LNCAP (cell line): Measurements from ENCODE around the gene SHROOM4.

Experiments
- TF ChIP-seq, protein P1 (sequence below): fragments of 450-650 bp; IDR thresholded peaks from 2 replicates; pipeline ENCODE4 v1.5.1; 2017; ENCODE audit warnings: mild to moderate bottlenecking

SHROOM4 gene

DNA sequence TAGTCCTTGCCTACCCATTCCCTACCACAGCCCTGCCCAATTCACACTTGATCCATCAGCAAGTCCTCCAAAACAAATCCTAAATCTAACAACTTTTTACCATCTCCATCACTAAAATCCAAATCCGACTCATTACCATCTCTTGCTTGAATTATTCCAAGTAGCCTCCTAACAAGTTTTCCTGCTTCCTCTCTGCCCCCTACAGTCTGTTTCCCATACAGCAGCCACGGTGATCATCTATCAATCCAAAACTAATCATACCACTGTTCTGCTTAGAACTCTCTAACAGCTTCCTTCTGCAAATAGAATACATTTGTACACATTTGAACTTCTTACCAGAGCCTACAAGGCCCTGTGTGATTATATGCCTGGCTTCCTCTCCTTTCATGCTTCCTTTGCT, 133.0 kb downstream of the SHROOM4 start:
- TF ChIP-seq, protein P1, sequence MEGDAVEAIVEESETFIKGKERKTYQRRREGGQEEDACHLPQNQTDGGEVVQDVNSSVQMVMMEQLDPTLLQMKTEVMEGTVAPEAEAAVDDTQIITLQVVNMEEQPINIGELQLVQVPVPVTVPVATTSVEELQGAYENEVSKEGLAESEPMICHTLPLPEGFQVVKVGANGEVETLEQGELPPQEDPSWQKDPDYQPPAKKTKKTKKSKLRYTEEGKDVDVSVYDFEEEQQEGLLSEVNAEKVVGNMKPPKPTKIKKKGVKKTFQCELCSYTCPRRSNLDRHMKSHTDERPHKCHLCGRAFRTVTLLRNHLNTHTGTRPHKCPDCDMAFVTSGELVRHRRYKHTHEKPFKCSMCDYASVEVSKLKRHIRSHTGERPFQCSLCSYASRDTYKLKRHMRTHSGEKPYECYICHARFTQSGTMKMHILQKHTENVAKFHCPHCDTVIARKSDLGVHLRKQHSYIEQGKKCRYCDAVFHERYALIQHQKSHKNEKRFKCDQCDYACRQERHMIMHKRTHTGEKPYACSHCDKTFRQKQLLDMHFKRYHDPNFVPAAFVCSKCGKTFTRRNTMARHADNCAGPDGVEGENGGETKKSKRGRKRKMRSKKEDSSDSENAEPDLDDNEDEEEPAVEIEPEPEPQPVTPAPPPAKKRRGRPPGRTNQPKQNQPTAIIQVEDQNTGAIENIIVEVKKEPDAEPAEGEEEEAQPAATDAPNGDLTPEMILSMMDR: peak; percentile 42

DNA sequence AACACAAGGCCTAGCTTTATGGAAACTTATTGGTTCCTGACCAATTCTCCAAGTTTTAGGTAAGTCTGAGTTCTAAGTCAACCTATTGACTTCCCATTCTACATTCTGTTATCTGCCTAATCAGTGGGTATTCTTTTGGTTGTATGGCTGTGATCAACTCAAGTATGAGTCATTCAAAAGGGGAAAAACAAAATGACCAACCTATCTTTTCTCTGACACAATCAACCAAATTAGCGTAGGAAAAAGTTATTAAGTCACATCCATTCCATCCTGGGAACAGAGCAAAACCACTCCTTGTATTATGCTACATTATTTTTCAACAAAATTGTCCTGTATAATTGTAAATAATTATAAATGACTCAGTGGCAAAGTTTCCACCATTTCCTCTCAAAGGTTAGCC, 136.2 kb downstream of the SHROOM4 start:
- TF ChIP-seq, protein P1: no peak

DNA sequence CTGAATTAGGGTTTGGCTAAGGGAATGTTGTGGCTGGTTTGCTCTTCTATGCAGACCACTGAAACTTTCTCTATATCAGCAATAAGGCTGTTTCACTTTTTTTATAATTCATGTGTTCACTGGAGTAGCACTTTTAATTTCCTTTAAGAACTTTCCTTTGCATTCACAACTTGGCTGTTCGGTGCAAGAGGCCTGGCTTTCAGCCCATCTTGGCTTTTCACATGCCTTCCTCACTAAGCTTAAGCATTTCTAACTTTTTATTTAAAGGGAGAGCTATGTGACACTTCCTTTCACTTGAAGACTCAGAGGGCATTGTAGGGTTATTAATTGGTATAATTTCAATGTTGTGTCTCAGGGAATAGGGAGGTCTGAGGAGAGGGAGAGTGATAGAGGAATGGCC, 142.3 kb downstream of the SHROOM4 start:
- TF ChIP-seq, protein P1: no peak

DNA sequence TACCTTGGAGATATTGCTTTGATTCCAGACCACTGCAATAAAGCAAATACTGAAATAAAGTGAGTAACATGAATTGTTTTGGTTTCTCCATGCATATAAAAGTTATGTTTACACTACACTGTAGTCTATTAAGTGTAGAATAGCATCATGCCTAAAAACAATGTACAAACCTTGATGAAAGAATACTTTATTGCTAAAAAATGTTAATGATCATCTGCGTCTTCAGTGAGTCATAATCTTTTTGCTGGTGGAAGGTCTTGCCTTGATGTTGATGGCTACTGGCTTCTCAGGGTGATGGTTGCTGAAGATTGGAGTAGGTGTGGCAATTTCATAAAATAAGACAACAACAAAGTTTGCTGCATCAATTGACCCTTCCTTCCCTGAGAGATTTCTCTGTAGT, 145.1 kb downstream of the SHROOM4 start:
- TF ChIP-seq, protein P1: no peak

DNA sequence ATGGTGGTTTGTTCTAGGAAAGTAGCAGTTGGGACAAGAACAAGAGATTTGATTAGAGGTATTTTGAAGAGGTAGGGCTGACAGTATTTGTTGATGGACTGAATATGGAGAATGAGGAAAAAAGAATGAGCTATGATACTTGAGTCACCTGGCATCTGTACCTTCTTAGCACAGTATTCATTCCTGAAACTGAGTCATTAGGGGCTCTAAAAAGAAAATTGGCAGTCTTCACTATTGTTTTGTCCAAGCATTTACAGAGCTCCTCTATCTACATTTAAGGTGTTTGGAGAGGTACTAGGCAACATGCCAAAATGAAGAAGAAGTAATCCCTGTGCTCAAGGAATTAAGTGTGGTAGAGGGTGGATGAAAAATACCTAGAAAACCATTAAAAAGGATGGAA, 165.8 kb downstream of the SHROOM4 start:
- TF ChIP-seq, protein P1: no peak

DNA sequence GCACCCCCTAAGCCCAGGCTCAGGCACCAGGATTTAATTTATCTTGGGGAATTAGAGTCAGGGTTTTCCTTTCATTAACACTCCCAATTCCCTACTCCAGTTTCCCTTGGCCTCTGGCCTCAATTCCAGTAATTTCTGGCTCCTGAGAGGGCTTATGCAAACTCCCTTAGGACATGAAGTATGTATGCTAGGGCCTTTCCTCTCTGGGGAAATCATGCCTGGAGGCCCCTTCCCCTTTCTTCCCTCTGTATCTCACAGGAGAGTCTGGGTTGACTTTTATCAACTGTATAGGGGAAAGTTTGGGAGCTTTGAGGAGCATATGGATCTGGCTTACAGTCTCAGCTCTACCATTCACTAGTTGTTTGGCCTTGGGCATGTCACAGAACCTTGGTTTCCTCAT, 169.5 kb downstream of the SHROOM4 start:
- TF ChIP-seq, protein P1: no peak

DNA sequence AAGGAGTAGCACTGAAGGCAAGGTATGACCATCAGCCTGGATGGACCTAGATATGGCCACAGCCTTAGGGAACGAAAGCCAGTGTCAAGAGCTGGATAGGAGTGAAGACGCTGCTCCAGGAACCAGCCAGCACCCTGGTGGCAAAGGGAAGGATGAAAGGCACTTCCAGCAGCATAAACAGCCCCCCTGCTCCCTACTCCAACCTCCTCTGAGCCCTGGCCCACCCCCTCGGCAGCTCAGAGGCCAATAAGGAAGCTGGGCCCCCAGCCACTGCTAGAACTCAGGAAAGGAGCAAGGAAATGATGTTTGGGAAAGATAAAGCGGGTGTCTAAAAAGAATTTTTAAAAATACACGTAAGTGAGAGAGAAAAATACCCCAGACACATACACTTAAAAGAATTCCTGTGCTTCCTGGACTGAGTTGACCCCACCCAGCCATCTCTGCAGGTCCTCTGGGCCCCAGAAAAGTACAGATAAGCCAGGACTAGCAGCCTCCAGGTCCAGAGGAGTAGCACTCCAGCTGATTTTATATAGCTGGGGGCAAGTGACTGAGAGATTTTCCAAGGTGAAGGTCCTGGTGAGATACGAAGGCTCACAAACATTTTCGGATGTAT, 170.4 kb downstream of the SHROOM4 start:
- TF ChIP-seq, protein P1: no peak

DNA sequence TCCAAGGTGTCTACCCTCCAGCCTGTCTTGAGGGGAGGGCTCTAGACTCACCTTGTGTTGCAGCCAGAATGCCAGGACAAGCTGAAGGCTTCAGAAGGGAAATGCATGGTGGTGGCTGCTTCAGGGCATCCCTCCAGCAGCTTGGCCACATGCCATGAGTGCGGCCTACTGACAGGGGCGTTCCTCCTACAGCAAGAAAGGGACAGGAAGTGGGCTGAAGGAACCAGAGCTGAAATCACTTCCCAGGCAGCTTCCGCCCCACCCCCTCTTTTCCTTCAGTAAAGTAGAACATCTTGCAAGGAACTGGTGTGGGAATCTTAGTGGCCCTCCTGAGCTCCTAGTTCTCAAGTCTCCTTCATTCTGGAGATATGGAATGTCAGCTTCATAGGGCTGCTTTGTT, 175.9 kb downstream of the SHROOM4 start:
- TF ChIP-seq, protein P1: no peak
